Measurements from ENCODE around the gene TMOD3. TPM values are rescaled to one million over a fixed set of nuclear protein-coding genes. Genes with fewer than 3 reads are reported as not detected.

The TMOD3 gene
- total RNA-seq, result 72.8 and 81.4 TPM in 2 replicates

DNA sequence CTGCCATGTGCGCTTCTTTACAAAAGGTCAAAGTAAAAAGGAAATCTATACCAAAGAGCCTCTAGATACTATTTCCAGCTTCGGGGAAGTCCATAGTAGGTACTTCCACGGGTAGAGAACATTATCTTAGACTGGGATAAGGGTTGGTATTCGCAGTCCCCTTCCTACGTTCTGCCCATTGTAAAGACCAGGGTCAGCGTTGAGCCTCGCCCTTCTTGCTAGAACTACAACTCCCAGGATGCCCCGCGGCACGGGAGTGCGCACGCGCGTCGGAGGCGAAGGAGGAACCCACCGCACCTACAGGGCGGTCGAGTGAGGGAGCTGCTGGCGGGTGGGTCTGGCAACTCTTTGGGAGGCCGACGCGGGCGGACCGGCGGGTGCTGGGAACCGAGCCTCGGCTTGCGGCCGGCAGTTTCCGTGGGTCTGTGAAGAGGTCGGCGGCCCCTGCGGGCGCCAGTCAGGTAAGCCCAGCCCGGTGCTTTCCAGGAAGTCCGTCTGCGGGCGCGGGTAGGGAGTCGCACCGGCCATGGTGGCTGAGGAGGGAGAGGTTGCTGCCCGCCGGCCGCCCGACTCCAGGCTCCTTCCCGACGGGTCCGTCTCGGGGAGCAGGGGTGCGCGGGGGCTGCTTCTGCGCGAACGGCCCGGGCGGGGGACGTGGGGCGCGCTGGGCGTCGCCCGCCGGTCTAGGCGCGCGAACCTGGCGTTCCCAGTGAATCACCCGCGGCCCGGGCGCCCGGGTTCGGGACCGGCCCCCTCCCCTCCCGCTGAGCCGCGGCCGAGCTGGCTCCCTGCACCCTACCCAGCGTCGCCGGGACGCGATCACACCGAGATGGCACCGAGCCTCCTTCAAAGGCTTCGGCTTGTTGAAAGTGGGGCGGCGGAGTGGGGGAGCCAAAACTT, at the start of gene TMOD3:
TMOD3 (plus strand) TSS at position 278 of the 900 bp plus-strand sequence. CDS start 33,232 bp downstream, outside the sequence.

Other genes starting within 250 kb of the TMOD3 start
- 5.3 and 15.8 TPM in 2 replicates for gene DMXL2, start 206.9 kb upstream of the TMOD3 start, total RNA-seq
- gene SCG3, start 148.2 kb upstream of the TMOD3 start, total RNA-seq, result under 0.01 TPM in 1 of 2 replicates, not detected in the other
- 9.6 and 13.9 TPM in 2 replicates for gene LYSMD2, start 92.0 kb upstream of the TMOD3 start, total RNA-seq
- gene TMOD2, start 78.1 kb upstream of the TMOD3 start, total RNA-seq, result 4.3 and 5.5 TPM in 2 replicates
- 20.5 and 24.6 TPM in 2 replicates for gene LEO1, start 142.1 kb downstream of the TMOD3 start, total RNA-seq
- gene MAPK6, start 189.6 kb downstream of the TMOD3 start, total RNA-seq, result 122 and 215 TPM in 2 replicates

Measured in tracheal epithelial cell (primary cell).